Skin of body (tissue), 2 donors: ENCODE data around the gene ADPRH. TPM values are rescaled to one million over a fixed set of nuclear protein-coding genes. Genes with fewer than 3 reads are reported as not detected.
"Not testable (repeated sequence)": the region's sequence is repeated elsewhere in the genome, so short reads cannot be mapped to it uniquely, and the experiment has no call there.

Experiments
- DNase-seq: peaks from one replicate; lab custom pipeline; 2025; lab: John Stamatoyannopoulos, UW
- total RNA-seq: library from RNA; depleted of rRNA; stranded (reverse); fragments of >200 nt; gene quantifications from one replicate; pipeline ENCODE4 v1.2.3, GENCODE V29; 2014

The ADPRH gene
- total RNA-seq, 1 donor from 2014 or later, result 2.7 TPM

DNA sequence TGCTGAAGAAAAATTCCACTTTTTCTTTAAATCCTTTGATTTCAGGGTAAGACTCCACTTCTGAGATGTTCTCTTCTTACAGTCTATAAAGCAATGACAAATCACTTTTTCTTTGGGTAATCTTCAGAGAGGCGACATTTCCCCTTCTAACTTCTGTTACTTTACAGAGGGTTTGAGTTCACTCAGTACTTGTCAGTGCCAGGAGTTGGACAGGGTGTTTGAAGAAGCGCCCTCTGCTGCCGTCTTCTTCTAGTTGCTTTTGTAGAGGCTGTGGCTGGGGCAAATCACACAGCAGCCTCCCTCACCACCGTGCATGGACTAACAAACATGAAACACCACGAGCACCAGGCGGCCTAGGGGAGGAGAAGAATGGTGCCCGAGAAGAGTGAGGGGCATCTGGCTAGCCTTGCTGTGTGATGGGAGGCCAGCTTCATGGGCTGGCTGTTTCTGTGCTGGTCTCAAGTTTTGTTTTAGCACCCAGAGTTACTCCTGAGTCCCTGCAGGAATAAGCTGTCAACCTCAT lies 19.8 kb upstream of the ADPRH start, which contains the start of gene CD80:
TSS of gene CD80 (minus strand) at position 174 of the 523 bp plus-strand sequence. CDS start 1,886 bp downstream, outside the sequence.
- DNase-seq, result no peak

DNA sequence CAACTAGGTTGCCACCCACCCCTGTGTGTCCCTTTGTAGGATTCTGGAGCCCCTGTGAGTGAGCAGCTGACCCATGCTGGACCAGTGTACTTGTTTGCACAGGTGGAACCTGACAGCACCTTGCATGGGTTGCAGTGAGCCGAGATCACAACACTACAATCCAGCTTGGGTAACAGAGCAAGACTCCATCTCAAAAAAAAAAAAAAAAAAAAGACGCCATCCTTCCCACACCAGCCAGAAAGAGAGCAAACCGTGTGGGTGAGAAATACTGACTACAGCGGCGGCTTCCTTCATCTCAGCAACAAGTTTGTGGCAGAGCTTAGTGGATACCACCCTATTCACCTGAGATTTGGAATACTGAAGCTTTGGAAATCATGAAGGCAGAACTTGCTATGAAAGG lies 19.1 kb upstream of the ADPRH start:
- DNase-seq, result no peak

DNA sequence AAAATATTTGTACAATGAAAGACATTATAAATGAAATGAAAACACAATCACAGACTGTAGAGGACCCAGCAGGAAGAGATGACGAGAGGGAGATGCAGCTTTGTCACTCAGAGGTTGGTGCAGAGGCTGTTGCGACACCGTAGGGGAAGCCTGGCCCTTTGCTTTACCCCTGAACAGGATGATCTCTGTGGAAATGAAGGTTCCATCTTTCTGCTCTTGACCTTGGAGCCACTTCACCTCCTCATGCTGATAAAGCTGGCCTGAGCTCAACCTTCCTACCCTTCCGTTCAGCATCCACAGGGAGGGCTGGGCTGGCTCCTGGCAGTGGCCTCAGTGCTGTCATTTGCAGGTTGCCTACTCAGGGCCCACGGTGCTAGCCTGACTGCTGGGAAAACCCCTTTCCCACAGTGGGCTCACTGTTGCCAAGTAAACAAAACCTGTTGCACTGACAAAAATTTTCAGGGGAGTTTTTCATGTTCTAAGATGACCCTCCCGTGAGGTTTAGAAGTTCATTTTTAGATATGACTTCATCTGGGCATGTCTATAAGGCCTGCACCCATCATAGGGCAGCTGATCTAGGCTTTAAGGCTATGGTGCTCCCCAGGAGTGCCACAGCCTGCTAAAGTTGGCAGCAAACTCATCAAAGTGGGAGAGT lies 16.9 kb upstream of the ADPRH start:
- DNase-seq, result no peak

DNA sequence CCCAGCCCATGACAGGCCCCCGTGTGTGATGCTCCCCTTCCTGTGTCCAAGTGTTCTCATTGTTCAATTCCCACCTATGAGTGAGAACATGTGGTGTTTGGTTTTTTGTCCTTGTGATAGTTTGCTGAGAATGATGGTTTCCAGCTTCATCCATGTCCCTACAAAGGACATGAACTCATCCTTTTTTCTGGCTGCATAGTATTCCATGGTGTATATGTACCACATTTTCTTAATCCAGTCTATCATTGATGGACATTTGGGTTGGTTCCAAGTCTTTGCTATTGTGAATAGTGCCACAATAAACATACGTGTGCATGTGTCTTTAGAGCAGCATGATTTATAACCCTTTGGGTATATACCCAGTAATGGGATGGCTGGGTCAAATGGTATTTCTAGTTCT lies 16.0 kb upstream of the ADPRH start:
- DNase-seq, result not testable (repeated sequence)

DNA sequence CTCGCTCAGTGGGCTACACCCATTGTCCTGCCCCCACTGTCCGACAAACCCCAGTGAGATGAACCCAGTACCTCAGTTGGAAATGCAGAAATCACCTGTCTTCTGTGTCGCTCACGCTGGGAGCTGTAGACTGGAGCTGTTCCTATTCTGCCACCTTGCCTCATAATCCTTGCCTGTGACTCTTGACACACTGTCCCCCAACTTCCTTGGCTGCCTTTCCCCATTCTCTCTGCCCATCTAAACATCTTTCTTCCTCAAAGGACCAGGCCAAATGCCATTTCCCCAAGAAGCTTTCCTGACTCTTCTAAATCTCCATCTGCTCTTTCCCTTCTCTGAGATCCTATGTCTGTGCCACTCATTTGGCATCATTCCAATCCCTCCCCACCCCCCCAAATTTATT lies 10.1 kb upstream of the ADPRH start:
- DNase-seq, result no peak

DNA sequence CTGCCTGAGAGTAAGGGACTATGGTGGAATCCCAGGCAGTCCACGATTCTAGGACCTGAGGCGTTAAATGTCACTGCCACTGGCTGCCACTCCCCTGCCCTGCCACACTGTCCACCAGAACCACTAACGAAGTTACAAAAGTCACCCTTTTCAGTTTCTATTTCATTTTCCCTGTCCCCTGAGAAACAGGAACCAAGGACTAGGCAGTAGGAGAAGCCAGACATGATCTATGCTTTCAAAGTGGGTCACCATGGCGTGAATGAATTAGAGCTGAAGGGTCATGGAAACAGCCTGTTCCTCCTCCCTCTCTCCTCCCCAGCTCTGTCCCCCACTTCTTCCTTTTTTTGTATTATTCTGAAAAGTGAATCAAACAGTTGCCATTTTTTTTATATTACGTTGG lies 9.1 kb upstream of the ADPRH start:
- DNase-seq, result no peak

DNA sequence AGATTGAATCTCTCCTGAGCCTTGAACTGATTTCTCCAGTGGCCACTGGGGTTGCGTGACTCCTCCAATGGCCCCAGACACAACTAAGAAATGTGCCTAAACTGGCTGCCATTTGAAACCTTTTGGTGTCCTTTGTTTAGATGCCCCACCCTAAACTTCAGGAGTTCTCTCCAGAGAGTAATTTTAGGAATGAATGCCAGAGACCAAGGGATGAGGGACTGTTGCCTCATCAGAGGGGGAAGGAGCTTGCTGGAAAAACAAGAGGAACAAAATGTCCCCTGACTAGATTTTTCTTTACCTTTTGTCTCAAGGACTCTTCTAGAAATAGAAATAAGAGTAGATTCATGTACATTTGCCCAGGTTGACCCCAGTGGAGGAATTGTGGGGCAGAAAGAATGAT lies 8.1 kb upstream of the ADPRH start:
- no peak for DNase-seq

DNA sequence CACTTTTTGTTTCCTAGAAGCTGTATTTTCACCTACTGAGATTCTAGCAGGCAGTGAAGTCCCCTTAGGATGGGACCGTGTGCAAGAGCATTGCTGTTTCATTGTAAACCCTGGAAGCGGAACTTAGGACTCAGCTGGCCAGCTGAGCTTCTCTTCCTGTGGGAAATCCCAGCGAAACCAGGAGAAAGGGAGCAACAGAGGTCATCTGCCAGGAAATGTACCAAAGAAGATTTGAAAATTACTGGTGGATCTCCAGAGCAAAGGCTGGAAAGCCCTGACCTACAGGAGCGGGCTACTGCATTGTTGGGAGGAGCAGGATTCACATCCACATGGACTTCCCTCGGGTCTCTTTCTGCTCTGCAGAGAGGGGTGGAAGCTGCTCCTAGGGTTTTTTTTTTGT lies 7.6 kb upstream of the ADPRH start:
- DNase-seq, result no peak

DNA sequence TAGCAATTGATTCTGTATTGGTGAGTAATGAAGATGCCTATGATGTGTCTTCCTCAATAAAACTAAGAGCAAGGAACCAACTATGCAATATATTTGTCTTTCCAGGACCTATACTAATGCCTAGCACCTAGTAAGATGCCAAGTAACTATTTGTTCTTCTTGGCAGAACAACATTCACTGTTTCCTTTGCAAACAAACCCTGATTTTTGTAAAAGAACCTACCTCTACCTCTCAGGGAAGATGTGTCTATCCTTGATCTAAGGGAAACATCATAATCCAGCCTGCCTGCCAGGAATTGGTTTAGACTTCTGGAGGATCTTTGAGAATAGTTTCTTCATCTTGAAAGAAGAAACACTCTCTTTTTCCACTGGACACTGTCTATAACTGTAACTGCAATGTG lies 3.8 kb upstream of the ADPRH start:
- DNase-seq, result no peak

DNA sequence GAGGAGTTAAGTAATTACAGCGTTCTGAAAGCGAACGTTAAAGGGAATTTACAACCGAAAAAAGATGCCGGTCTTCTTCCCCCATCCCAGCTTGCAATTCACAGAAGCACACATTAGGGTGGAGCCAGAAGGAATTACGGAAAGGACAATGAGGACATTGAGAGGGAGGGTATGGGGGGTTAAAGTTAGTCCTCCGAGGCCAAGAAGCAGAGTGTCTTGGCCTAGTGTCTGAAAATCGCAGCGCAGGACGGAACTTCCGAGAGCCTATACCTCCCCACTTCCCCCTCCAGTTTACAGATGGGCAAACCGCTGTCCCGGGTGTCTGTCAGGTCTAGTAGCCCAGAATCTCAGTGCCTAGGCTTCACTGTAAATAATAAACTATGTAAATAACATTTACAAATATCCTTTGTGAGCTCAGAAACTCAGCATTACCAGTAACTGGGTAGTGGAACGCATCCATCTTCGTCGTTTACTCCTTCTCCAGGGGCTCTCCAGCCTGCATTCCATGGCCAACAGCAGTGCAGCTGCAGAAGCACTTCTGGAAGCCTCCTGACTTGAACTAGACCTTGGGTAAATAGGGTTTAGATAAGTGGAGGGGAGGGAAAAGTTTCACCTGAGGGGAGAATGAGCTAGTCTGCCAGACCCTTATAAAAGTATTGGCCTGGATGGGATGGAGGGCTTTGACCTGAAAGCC lies 922 bp downstream of the ADPRH start:
- DNase-seq, result peak; percentile 75

DNA sequence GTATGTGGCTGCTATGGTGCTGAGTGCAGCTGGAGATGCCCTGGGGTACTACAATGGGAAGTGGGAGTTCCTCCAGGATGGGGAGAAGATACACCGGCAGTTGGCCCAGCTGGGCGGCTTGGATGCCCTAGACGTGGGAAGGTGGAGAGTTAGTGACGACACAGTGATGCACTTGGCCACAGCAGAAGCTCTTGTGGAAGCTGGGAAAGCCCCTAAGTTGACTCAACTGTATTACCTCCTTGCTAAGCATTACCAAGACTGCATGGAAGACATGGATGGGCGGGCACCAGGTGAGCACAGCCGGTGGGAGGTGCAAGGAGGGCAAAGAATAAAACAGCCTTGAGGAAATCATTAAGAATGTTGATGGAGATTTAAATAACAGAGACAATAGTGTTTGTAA lies 2.9 kb downstream of the ADPRH start:
- DNase-seq, result no peak

DNA sequence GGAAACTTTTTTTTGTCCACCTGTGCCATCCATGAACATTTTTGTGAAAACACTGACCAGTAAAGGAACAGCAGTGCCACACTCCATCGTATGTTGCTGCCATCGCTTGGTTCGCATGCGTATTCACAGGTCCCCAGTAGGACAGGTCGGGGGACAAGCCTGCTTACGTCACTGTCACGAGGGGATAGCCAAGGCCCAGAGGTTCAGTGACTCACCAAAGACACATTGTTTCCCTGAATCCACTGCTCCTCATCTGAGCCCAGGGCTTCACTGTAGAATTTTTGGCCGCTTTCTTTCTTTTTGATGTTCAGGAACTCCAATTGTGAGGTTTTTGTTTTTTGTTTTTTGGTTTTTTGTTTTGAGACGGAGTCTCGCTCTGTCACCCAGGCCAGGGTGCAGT lies 5.9 kb downstream of the ADPRH start:
- no peak for DNase-seq

DNA sequence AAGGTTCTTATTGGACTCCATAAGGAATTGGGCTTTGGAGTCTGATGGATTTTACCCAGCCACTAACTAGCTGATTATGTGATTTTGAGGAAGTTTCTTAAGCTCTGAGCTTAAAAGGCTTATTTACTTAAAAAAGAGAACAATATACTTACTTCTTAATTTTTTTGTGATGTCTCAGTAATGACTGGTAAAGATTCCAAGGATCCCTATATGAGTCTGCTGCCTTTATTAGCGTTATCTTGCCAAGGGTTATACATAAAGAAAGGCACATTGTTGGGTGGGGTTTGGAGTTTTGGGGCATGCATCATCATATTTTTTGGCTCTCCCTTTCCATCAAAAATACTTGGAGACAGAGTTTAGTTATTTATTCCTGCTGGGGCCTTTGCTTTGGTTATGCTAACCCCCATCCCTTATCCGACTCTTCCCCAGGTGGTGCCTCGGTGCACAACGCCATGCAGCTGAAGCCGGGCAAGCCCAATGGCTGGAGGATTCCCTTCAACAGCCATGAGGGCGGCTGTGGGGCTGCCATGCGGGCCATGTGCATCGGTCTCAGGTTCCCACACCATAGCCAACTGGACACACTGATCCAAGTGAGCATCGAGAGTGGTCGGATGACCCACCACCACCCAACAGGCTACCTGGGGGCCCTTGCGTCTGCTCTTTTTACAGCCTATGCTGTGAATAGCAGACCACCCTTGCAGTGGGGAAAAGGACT lies 6.7 kb downstream of the ADPRH start:
- DNase-seq, result no peak

DNA sequence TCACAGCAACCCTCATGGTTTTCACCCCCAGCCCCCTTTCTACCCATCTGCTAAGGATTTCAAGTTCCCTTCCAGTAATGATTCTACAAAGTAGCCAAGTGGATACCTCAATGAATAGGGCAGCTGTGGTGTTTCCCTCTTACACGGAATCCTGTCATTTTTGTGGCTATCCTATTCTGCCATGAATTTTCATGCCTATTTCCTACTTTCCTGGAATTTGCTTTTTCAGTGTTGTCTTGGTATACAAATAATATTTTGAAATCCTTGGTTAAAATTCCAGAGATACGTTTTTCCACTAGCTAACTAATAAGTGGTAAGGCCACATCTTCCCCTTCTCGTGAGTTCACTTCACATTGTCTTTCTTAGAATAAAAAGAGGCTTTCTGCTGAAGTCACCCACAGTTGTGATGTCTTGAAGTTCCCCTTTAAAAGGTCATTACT lies 7.5 kb downstream of the ADPRH start:
- DNase-seq, result no peak

DNA sequence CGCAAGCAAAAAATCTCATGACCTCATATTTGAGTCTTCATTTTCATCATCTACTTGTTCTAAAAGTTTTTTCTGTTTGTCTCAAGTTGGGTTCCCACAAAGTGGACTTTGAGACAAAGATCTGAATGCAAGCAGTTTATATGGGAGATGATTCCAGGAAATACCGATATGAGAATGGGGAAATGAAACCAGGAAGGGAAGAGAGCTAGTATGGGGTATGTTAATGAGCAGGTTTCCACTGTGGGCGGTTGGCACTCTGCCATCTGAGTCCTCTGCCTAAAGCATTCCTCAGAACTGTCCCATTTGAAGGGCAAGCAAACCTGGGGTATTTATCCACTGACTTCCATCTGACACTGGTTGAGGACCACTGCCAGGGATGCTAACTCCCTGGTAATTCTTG lies 8.8 kb downstream of the ADPRH start:
- DNase-seq, result no peak

DNA sequence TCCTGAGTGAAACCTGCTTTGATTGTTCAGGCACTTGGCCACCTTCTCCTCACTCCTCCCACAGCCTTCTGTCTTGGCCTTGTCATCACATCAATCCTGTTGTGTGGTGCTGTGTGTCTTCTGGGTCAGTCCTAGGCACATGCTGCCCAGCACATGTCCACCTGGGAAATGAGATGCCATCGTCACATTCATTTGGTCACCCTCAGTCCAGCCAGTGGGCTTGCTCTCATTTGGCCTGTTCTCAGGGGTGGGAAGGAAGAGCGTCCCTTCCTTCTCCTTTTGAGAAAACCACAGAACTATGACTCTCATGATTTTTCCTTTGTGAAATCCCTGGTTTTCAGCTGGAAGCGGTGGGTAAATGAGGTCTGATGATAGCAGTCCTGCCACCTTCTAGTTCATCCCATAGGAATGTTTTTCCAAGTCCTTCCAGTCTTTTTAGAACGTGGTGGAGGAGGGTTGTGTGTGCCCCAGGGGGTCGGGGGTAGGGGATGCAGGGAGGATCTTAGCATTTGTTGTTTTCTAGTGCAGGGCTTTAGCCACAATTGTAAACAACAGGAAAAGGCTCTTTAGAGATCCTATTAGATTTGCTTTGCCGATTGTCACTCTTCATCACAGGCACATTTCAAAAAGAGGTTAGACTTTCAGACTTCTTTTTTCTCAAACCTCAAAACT lies 9.9 kb downstream of the ADPRH start:
- DNase-seq, result no peak

DNA sequence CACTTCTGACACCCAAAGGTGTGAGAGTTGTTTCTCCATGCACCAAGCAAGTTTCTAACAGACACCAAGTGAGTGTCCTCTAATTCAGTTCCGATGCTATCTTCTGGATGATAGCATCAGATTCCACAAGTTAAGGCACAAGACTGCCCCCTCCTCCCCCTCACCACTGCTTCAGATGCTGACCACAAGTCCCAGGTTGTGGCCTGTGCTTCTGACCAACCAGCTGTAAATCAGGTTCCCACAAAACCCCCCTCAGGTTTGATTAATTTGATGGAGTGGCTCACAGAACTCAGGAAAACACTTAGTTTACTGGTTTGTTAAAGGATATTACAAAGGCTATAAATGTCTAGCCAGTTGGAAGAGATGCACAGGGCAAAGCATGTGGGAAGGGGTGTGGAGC lies 11.4 kb downstream of the ADPRH start:
- no peak for DNase-seq

DNA sequence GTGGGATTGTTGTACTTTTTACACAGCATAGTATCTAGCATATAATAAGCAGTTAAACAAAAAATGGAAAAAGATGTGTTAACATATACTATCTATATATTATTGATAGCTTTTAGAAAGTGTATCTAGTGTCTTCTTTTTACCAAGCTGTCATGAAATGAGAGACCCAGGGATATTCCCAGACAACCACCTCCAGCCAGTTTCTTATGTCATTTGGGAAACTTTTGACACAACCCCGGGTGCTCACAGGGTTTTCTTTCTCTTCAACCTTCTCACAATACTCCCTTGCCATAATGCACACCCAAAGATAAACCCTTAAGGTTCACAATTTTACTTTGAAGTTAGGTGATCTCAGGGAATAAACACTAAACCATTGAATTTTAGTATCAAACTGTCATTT lies 13.6 kb downstream of the ADPRH start:
- no peak for DNase-seq

DNA sequence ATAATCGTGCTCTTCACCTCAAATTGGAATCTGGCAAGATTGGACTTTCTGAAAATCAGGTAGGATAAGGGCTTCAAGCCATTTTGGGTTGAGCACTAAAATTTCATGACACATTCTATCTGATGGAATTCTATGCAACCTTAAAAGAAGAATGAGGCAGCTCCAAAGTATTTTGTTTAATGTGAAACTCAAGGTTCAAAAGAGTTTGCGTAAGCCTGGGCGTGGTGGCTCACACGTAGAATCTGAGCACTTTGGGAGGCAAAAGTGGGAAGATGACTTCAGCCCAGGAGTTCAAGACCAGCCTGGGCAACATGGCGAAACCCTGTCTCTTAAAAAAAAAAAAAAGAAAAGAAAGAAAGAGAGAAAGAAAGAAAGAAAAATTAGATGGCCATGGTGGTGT lies 14.8 kb downstream of the ADPRH start:
- DNase-seq, result no peak

DNA sequence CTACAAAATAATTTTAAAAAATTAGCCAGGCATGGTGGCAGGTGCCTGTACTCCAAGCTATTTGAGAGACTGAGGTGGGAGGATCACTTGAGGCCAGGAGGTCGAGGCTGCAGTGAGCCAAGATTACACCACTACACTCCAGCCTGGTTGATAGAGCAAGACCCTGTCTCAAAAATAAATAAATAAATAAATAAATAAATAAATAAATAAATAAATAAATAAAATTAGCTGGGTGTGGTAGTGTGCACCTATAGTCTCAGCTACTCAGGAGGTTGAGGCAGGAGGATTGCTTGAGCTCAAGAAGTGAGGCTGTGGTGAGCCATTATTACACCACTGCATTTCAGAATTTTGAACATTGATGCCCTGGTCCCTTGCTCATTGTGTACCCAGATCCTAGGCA lies 15.6 kb downstream of the ADPRH start:
- not testable (repeated sequence) for DNase-seq

DNA sequence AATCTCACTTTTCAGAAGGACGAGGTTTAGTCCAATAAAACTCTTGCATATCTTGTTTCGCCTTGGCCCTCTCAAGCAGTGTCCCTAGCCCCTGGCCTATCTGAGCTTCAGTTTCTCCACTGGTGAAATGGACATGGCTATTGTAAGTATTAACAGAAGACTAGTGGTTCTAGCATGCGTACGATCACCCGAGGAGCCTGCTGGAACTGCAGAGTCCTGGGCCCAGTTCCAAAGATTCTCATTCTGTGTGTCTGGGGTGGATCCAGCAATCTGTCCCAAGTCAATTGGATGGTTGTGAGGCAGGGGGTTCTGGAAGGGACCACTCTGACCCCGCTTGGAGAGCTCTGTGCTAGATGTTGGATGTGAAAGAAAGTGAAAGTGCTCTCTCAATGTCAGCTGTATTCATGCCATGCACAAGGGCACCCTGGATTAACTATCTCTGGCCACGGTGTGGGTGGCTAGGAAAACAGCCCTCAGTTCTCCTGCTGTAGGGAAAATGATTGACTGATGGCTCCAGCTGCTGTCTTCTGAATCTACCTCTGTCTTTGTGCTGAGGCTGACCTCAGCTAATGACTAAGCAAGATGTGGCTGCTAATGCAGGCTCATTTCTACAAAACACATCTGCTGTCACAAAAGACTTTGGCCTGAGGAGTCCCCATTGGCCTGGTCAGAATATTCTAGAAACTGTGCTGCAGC lies 16.5 kb downstream of the ADPRH start:
- no peak for DNase-seq
